GM19468 (cell line): ENCODE data around the gene PHACTR1.

Source experiments
- ATAC-seq: cut with Tn5 transposase; IDR thresholded peaks from one replicate; pipeline ENCODE4 v1.9.1; 2021; ENCODE audit warnings: mild to moderate bottlenecking, moderate library complexity, moderate number of reproducible peaks; ENCODE audit not compliant: unreplicated experiment; ENCODE audit errors: extremely low read depth

PHACTR1 gene

GRCh38 chr6:12973386-12973785 is 256.8 kb downstream of the PHACTR1 start:
- no peak for ATAC-seq

GRCh38 chr6:12974551-12974950 is 258.0 kb downstream of the PHACTR1 start:
- ATAC-seq: no peak

GRCh38 chr6:12976366-12976765 is 259.8 kb downstream of the PHACTR1 start:
- ATAC-seq: no peak

- ATAC-seq: no peak
Measured at GRCh38 chr6:12977206-12977605, 260.6 kb downstream of the PHACTR1 start.

- no peak for ATAC-seq
Measured at GRCh38 chr6:12977806-12978205, 261.2 kb downstream of the PHACTR1 start.

- no peak for ATAC-seq
Measured at GRCh38 chr6:12980741-12981140, 264.2 kb downstream of the PHACTR1 start.

- ATAC-seq: no peak
Measured at GRCh38 chr6:12984776-12985175, 268.2 kb downstream of the PHACTR1 start.

- ATAC-seq: no peak
Measured at GRCh38 chr6:12987783-12988182, 271.2 kb downstream of the PHACTR1 start.

- ATAC-seq: no peak
Measured at GRCh38 chr6:12990162-12990561, 273.6 kb downstream of the PHACTR1 start.

GRCh38 chr6:12991435-12991834 is 274.9 kb downstream of the PHACTR1 start:
- ATAC-seq: no peak

- ATAC-seq: no peak
Measured at GRCh38 chr6:12992770-12993169, 276.2 kb downstream of the PHACTR1 start.

- ATAC-seq: no peak
Measured at GRCh38 chr6:12993283-12993898, 276.8 kb downstream of the PHACTR1 start.

GRCh38 chr6:12995419-12995818 is 278.9 kb downstream of the PHACTR1 start:
- ATAC-seq: no peak

- no peak for ATAC-seq
Measured at GRCh38 chr6:13000537-13000936, 284.0 kb downstream of the PHACTR1 start.

- ATAC-seq: no peak
Measured at GRCh38 chr6:13001927-13002326, 285.4 kb downstream of the PHACTR1 start.

- no peak for ATAC-seq
Measured at GRCh38 chr6:13004601-13005000, 288.0 kb downstream of the PHACTR1 start.

GRCh38 chr6:13005994-13006393 is 289.4 kb downstream of the PHACTR1 start:
- ATAC-seq: no peak

- no peak for ATAC-seq
Measured at GRCh38 chr6:13006578-13007300, 290.2 kb downstream of the PHACTR1 start.

GRCh38 chr6:13007744-13008143 is 291.2 kb downstream of the PHACTR1 start:
- ATAC-seq: no peak

- ATAC-seq: no peak
Measured at GRCh38 chr6:13009031-13009430, 292.5 kb downstream of the PHACTR1 start.

GRCh38 chr6:13009461-13009860 is 292.9 kb downstream of the PHACTR1 start:
- no peak for ATAC-seq

- ATAC-seq: no peak
Measured at GRCh38 chr6:13011612-13012146, 295.1 kb downstream of the PHACTR1 start.
